ENCODE data around the gene SERPINA1. TPM values are rescaled to one million over a fixed set of nuclear protein-coding genes. Genes with fewer than 3 reads are reported as not detected.

SERPINA1 gene
- total and polyA plus RNA-seq, 2 of the 13 experiments (the other 11 are each of a cell fraction or from before 2014, with no cell fraction given): 3,266 to 11,015 TPM

DNA sequence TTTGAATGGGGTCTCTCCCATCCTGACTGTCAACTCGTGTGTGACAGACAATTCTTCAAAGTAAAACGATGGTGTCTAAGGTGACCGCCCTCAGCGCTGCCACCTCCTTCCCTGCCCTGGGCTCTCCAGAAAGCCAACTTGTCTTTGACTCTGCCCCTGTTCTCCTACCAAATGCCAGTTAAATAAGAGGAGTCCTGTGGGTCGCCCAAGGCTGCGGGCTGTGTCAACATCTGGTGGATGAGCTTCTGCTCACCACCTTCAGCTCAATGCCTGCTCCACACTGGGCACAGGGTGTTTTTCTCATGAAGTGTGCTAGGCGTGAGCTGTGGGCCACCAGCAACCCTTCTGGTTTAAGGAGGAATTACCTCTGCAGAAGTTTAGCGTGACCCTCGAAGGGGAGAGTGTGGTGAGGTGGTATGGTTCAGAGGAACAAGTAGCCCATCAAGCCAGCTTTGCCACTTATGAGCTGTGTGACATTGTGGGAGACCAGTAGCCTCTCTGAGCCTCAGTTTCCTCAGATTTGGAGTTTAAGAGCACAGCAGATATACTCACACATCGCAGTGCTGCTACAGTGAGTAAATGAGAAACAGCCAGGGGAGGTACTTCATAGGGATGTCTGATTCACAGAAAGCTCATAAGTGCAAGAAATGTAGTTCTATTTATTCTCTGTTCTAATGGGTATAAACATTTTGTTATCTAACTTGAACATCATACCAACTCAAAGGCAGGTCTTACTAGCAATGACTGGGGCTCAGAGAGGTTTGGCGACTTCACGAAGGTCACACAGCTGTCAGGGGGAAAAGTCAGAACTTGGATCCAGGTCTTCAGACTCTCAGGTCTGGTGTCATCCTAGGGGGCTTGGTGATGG is 12.1 kb downstream of the SERPINA1 start (continued):
- TF ChIP-seq TCF12 (IDR thresholded peaks at IDR 0.05) (no peak), TCF12 (CRISPR knock-in tag; IDR thresholded peaks at IDR 0.05) (0 out of 2 replicates have a peak, but pooled peaks have one; percentile 65), ZNF713 (CRISPR knock-in tag; IDR thresholded peaks at IDR 0.05) (no peak), MED13 (CRISPR knock-in tag; IDR thresholded peaks at IDR 0.05) (peak; percentile 60; the same call in 1 of the 2 replicates), ZSCAN30 (CRISPR knock-in tag; IDR thresholded peaks at IDR 0.05) (no peak), NAIF1 (CRISPR knock-in tag; IDR thresholded peaks at IDR 0.05; ENCODE audit: borderline replicate concordance) (no peak), ZNF557 (CRISPR knock-in tag; IDR thresholded peaks at IDR 0.05) (no peak), HNRNPK (IDR thresholded peaks at IDR 0.05; ENCODE audit: low read depth, low read length, poor library complexity, severe bottlenecking) (no peak), TCF7 (IDR thresholded peaks at IDR 0.05; ENCODE audit: low read depth) (no peak), NR3C1 (CRISPR knock-in tag; IDR thresholded peaks at IDR 0.05) (no peak), NONO (IDR thresholded peaks at IDR 0.05) (no peak), NONO (CRISPR knock-in tag; conservative IDR thresholded peaks at IDR 0.05) (peak; percentile 69), ZNF121 (CRISPR knock-in tag; IDR thresholded peaks at IDR 0.05) (no peak)
- TF ChIP-seq, protein P1, sequence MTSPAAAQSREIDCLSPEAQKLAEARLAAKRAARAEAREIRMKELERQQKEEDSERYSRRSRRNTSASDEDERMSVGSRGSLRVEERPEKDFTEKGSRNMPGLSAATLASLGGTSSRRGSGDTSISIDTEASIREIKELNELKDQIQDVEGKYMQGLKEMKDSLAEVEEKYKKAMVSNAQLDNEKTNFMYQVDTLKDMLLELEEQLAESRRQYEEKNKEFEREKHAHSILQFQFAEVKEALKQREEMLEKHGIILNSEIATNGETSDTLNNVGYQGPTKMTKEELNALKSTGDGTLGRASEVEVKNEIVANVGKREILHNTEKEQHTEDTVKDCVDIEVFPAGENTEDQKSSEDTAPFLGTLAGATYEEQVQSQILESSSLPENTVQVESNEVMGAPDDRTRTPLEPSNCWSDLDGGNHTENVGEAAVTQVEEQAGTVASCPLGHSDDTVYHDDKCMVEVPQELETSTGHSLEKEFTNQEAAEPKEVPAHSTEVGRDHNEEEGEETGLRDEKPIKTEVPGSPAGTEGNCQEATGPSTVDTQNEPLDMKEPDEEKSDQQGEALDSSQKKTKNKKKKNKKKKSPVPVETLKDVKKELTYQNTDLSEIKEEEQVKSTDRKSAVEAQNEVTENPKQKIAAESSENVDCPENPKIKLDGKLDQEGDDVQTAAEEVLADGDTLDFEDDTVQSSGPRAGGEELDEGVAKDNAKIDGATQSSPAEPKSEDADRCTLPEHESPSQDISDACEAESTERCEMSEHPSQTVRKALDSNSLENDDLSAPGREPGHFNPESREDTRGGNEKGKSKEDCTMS (CRISPR knock-in tag; conservative IDR thresholded peaks at IDR 0.05): no peak
- TF ChIP-seq, protein P2, sequence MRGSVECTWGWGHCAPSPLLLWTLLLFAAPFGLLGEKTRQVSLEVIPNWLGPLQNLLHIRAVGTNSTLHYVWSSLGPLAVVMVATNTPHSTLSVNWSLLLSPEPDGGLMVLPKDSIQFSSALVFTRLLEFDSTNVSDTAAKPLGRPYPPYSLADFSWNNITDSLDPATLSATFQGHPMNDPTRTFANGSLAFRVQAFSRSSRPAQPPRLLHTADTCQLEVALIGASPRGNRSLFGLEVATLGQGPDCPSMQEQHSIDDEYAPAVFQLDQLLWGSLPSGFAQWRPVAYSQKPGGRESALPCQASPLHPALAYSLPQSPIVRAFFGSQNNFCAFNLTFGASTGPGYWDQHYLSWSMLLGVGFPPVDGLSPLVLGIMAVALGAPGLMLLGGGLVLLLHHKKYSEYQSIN (CRISPR knock-in tag; IDR thresholded peaks at IDR 0.05; ENCODE audit: borderline replicate concordance): no peak
- TF ChIP-seq, protein P3, sequence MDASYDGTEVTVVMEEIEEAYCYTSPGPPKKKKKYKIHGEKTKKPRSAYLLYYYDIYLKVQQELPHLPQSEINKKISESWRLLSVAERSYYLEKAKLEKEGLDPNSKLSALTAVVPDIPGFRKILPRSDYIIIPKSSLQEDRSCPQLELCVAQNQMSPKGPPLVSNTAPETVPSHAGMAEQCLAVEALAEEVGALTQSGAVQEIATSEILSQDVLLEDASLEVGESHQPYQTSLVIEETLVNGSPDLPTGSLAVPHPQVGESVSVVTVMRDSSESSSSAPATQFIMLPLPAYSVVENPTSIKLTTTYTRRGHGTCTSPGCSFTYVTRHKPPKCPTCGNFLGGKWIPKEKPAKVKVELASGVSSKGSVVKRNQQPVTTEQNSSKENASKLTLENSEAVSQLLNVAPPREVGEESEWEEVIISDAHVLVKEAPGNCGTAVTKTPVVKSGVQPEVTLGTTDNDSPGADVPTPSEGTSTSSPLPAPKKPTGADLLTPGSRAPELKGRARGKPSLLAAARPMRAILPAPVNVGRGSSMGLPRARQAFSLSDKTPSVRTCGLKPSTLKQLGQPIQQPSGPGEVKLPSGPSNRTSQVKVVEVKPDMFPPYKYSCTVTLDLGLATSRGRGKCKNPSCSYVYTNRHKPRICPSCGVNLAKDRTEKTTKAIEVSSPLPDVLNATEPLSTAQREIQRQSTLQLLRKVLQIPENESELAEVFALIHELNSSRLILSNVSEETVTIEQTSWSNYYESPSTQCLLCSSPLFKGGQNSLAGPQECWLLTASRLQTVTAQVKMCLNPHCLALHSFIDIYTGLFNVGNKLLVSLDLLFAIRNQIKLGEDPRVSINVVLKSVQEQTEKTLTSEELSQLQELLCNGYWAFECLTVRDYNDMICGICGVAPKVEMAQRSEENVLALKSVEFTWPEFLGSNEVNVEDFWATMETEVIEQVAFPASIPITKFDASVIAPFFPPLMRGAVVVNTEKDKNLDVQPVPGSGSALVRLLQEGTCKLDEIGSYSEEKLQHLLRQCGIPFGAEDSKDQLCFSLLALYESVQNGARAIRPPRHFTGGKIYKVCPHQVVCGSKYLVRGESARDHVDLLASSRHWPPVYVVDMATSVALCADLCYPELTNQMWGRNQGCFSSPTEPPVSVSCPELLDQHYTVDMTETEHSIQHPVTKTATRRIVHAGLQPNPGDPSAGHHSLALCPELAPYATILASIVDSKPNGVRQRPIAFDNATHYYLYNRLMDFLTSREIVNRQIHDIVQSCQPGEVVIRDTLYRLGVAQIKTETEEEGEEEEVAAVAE (CRISPR knock-in tag; IDR thresholded peaks at IDR 0.05; ENCODE audit: borderline replicate concordance): no peak; the same call in 1 of the 2 replicates
- TF ChIP-seq, protein P4, sequence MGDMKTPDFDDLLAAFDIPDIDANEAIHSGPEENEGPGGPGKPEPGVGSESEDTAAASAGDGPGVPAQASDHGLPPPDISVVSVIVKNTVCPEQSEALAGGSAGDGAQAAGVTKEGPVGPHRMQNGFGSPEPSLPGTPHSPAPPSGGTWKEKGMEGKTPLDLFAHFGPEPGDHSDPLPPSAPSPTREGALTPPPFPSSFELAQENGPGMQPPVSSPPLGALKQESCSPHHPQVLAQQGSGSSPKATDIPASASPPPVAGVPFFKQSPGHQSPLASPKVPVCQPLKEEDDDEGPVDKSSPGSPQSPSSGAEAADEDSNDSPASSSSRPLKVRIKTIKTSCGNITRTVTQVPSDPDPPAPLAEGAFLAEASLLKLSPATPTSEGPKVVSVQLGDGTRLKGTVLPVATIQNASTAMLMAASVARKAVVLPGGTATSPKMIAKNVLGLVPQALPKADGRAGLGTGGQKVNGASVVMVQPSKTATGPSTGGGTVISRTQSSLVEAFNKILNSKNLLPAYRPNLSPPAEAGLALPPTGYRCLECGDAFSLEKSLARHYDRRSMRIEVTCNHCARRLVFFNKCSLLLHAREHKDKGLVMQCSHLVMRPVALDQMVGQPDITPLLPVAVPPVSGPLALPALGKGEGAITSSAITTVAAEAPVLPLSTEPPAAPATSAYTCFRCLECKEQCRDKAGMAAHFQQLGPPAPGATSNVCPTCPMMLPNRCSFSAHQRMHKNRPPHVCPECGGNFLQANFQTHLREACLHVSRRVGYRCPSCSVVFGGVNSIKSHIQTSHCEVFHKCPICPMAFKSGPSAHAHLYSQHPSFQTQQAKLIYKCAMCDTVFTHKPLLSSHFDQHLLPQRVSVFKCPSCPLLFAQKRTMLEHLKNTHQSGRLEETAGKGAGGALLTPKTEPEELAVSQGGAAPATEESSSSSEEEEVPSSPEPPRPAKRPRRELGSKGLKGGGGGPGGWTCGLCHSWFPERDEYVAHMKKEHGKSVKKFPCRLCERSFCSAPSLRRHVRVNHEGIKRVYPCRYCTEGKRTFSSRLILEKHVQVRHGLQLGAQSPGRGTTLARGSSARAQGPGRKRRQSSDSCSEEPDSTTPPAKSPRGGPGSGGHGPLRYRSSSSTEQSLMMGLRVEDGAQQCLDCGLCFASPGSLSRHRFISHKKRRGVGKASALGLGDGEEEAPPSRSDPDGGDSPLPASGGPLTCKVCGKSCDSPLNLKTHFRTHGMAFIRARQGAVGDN (CRISPR knock-in tag; IDR thresholded peaks at IDR 0.05): peak; percentile 52
